K562 (cell line): ENCODE data around the gene FCHO2. TPM values are rescaled to one million over a fixed set of nuclear protein-coding genes. Genes with fewer than 3 reads are reported as not detected.

ENCODE experiments used
- RBFOX2 ChIP-seq: fragments of 200-400 bp; formaldehyde crosslinking; IDR thresholded peaks from 2 replicates; pipeline ENCODE4 v1.6.1; 2017; ENCODE audit warnings: low read depth, mild to moderate bottlenecking, low read length, moderate library complexity
- TARDBP ChIP-seq: fragments of 450-650 bp; IDR thresholded peaks from 2 replicates; pipeline ENCODE4 v1.6.1; 2016
- TBL1XR1 ChIP-seq, 2 experiments: IDR thresholded peaks; 2 replicates each; pipeline ENCODE4 v1.6.1; 2012; ENCODE audit warnings: improper control_type of control experiment in 2 of 2, low read length in 2 of 2, mild to moderate bottlenecking in 1 of 2
- TOE1 ChIP-seq, 2 experiments: fragments of 450-650 bp in 1 of 2; sonication (generic) in 1 of 2; formaldehyde crosslinking in 1 of 2; IDR thresholded peaks; 2 replicates each; pipeline versions ENCODE4 v1.7.1 to v1.8.0; 2016 to 2022; ENCODE audit warnings: borderline replicate concordance in 2 of 2, mild to moderate bottlenecking in 2 of 2, antibody characterized with exemption in 1 of 2, inconsistent platforms in 1 of 2, low read depth in 1 of 2, missing genetic modification reagents in 1 of 2, moderate library complexity in 1 of 2
- ZBTB7A ChIP-seq: IDR thresholded peaks from 2 replicates; pipeline ENCODE4 v1.6.1; 2011; ENCODE audit warnings: low read depth, mild to moderate bottlenecking, low read length, moderate library complexity, borderline replicate concordance; ENCODE audit not compliant: control insufficient read depth
- ZNF212 ChIP-seq: fragments of 450-650 bp; formaldehyde crosslinking; IDR thresholded peaks from 2 replicates; pipeline ENCODE4 v1.4.0; 2020; ENCODE audit warnings: mild to moderate bottlenecking
- ZNF253 ChIP-seq: fragments of 250-450 bp; sonication (Bioruptor Pico); conservative IDR thresholded peaks from 2 replicates; pipeline ENCODE4 v1.6.1; 2021; ENCODE audit warnings: mild to moderate bottlenecking
- ZNF695 ChIP-seq: fragments of 450-650 bp; formaldehyde crosslinking; IDR thresholded peaks from 2 replicates; pipeline ENCODE4 v1.4.0; 2020; ENCODE audit warnings: mild to moderate bottlenecking, moderate library complexity
- polyA plus RNA-seq, 8 experiments: library from polyadenylated mRNA; depleted of rRNA in 4 of 8; stranded (reverse) in 5 of 8; unstranded in 3 of 8; fragments of >200 nt; fragmentation: Nextera tagmentation in 2 of 8; fragmentation: Illumina TruSeq in 1 of 8; extraction: Ambion mirVana in 2 of 8; extraction: Trizol in 1 of 8; gene quantifications; 2 replicates each; pipeline versions ENCODE4 v1.2.1 to v1.2.3, GENCODE V29; 2011 to 2014; ENCODE audit warnings: inconsistent platforms in 1 of 8, missing spikeins in 1 of 8
- total RNA-seq, 7 experiments: library from RNA; depleted of rRNA in 6 of 7; stranded (reverse); fragments of >200 nt in 6 of 7; fragmentation: Illumina TruSeq in 2 of 7; extraction: Trizol in 2 of 7; gene quantifications; 2 replicates each; pipeline versions ENCODE4 v1.2.1 to v1.2.3, GENCODE V29; 2011 to 2021; ENCODE audit warnings: low replicate concordance in 1 of 7
- TF ChIP-seq, protein P1 (sequence below): fragments of 450-650 bp; formaldehyde crosslinking; IDR thresholded peaks from 2 replicates; pipeline ENCODE4 v1.4.0; 2020; ENCODE audit warnings: mild to moderate bottlenecking, mixed read lengths
- TF ChIP-seq, protein P2 (sequence below): fragments of 250-450 bp; sonication (Bioruptor Pico); IDR thresholded peaks from 2 replicates; pipeline ENCODE4 v1.4.0; 2020
- TF ChIP-seq, protein P3 (sequence below): fragments of 250-450 bp; sonication (Bioruptor Pico); IDR thresholded peaks from 2 replicates; pipeline ENCODE4 v1.8.0; 2022; ENCODE audit warnings: moderate library complexity, mild to moderate bottlenecking, inconsistent platforms
- TF ChIP-seq, protein P4 (sequence below): sonication (generic); formaldehyde crosslinking; IDR thresholded peaks from 2 replicates; pipeline ENCODE4 v1.8.0; 2022; ENCODE audit warnings: missing genetic modification reagents, mild to moderate bottlenecking, borderline replicate concordance
- TF ChIP-seq, protein P5 (sequence below): sonication (generic); formaldehyde crosslinking; IDR thresholded peaks from 2 replicates; pipeline ENCODE4 v1.9.0; 2022; ENCODE audit warnings: mild to moderate bottlenecking, missing genetic modification reagents

FCHO2 gene
- total and polyA plus RNA-seq, 9 of the 15 experiments (the other 6 are each of a cell fraction or from before 2014, with no cell fraction given): 4.4 to 13.4 (median 8.3) TPM

DNA sequence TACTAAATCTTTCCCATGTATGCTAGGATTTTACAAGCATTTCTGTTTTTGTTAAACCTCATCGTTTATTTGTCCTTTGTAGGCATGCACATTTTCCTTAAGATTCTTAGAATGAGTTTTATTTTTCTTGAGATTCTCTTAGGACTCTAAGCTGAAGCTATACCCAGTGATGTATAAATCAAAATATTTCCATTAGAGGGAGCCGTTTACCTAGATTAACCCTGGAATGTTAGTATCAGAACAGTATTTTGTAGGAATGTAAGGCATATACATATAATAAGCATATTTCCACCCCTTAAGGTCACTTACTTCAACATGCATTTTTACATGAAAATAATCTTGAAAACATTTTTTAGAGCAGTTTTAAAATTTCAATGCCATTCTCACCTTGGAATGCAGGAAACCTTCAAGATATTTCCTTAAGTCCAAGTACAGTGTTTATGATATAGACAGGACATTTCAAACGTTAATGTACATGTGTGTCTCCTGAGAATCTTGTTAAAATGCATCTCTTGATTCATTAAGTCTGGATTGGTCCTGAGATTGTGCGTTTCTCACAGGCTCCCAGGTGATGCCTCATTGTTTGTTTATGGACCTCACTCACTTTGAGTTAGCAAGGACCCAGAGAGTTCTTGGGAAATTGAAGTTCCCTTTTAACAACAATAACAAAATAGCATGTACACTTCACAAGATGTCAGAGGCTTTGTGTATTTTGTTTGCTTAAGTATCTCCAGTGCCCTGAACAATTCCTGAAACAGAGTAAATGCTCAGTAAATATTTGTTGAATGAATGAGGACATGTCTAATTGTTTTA is 34.9 kb upstream of the FCHO2 start (continued):
- TF ChIP-seq, protein P1, sequence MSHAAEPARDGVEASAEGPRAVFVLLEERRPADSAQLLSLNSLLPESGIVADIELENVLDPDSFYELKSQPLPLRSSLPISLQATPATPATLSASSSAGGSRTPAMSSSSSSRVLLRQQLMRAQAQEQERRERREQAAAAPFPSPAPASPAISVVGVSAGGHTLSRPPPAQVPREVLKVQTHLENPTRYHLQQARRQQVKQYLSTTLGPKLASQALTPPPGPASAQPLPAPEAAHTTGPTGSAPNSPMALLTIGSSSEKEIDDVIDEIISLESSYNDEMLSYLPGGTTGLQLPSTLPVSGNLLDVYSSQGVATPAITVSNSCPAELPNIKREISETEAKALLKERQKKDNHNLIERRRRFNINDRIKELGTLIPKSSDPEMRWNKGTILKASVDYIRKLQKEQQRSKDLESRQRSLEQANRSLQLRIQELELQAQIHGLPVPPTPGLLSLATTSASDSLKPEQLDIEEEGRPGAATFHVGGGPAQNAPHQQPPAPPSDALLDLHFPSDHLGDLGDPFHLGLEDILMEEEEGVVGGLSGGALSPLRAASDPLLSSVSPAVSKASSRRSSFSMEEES (CRISPR knock-in tag): no peak
- TF ChIP-seq TOE1 (IDR thresholded peaks at IDR 0.05; ENCODE audit: borderline replicate concordance) (no peak), TOE1 (CRISPR knock-in tag; IDR thresholded peaks at IDR 0.05; ENCODE audit: borderline replicate concordance, low read depth) (no peak), TARDBP (no peak), ZBTB7A (no peak), TBL1XR1 (IDR thresholded peaks at IDR 0.05; ENCODE audit: low read length in 2 of 2) (no peak), RBFOX2 (no peak), ZNF212 (CRISPR knock-in tag) (no peak), ZNF253 (CRISPR knock-in tag) (no peak), ZNF695 (no peak)
- TF ChIP-seq, protein P2, sequence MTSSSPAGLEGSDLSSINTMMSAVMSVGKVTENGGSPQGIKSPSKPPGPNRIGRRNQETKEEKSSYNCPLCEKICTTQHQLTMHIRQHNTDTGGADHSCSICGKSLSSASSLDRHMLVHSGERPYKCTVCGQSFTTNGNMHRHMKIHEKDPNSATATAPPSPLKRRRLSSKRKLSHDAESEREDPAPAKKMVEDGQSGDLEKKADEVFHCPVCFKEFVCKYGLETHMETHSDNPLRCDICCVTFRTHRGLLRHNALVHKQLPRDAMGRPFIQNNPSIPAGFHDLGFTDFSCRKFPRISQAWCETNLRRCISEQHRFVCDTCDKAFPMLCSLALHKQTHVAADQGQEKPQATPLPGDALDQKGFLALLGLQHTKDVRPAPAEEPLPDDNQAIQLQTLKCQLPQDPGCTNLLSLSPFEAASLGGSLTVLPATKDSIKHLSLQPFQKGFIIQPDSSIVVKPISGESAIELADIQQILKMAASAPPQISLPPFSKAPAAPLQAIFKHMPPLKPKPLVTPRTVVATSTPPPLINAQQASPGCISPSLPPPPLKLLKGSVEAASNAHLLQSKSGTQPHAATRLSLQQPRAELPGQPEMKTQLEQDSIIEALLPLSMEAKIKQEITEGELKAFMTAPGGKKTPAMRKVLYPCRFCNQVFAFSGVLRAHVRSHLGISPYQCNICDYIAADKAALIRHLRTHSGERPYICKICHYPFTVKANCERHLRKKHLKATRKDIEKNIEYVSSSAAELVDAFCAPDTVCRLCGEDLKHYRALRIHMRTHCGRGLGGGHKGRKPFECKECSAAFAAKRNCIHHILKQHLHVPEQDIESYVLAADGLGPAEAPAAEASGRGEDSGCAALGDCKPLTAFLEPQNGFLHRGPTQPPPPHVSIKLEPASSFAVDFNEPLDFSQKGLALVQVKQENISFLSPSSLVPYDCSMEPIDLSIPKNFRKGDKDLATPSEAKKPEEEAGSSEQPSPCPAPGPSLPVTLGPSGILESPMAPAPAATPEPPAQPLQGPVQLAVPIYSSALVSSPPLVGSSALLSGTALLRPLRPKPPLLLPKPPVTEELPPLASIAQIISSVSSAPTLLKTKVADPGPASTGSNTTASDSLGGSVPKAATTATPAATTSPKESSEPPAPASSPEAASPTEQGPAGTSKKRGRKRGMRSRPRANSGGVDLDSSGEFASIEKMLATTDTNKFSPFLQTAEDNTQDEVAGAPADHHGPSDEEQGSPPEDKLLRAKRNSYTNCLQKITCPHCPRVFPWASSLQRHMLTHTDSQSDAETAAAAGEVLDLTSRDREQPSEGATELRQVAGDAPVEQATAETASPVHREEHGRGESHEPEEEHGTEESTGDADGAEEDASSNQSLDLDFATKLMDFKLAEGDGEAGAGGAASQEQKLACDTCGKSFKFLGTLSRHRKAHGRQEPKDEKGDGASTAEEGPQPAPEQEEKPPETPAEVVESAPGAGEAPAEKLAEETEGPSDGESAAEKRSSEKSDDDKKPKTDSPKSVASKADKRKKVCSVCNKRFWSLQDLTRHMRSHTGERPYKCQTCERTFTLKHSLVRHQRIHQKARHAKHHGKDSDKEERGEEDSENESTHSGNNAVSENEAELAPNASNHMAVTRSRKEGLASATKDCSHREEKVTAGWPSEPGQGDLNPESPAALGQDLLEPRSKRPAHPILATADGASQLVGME (CRISPR knock-in tag): no peak
- TF ChIP-seq, protein P3, sequence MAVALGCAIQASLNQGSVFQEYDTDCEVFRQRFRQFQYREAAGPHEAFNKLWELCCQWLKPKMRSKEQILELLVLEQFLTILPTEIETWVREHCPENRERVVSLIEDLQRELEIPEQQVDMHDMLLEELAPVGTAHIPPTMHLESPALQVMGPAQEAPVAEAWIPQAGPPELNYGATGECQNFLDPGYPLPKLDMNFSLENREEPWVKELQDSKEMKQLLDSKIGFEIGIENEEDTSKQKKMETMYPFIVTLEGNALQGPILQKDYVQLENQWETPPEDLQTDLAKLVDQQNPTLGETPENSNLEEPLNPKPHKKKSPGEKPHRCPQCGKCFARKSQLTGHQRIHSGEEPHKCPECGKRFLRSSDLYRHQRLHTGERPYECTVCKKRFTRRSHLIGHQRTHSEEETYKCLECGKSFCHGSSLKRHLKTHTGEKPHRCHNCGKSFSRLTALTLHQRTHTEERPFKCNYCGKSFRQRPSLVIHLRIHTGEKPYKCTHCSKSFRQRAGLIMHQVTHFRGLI (CRISPR knock-in tag): no peak
- TF ChIP-seq, protein P4, sequence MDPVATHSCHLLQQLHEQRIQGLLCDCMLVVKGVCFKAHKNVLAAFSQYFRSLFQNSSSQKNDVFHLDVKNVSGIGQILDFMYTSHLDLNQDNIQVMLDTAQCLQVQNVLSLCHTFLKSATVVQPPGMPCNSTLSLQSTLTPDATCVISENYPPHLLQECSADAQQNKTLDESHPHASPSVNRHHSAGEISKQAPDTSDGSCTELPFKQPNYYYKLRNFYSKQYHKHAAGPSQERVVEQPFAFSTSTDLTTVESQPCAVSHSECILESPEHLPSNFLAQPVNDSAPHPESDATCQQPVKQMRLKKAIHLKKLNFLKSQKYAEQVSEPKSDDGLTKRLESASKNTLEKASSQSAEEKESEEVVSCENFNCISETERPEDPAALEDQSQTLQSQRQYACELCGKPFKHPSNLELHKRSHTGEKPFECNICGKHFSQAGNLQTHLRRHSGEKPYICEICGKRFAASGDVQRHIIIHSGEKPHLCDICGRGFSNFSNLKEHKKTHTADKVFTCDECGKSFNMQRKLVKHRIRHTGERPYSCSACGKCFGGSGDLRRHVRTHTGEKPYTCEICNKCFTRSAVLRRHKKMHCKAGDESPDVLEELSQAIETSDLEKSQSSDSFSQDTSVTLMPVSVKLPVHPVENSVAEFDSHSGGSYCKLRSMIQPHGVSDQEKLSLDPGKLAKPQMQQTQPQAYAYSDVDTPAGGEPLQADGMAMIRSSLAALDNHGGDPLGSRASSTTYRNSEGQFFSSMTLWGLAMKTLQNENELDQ (CRISPR knock-in tag): no peak
- TF ChIP-seq, protein P5, sequence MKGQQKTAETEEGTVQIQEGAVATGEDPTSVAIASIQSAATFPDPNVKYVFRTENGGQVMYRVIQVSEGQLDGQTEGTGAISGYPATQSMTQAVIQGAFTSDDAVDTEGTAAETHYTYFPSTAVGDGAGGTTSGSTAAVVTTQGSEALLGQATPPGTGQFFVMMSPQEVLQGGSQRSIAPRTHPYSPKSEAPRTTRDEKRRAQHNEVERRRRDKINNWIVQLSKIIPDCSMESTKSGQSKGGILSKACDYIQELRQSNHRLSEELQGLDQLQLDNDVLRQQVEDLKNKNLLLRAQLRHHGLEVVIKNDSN (CRISPR knock-in tag): no peak
